IPS-15b (cell line): Measurements from ENCODE around the gene PRSS12.
A peak's percentile ranks its signal among the peaks of the same experiment; 100 is the strongest.
"Not testable (repeated sequence)": the region's sequence is repeated elsewhere in the genome, so short reads cannot be mapped to it uniquely, and the experiment has no call there.

Experiments
- H3K27me3 ChIP-seq: one replicate; pipeline ENCODE4 v1.6.1; 2013; ENCODE audit warnings: low read length; ENCODE audit not compliant: control insufficient read depth, insufficient read depth
- H3K36me3 ChIP-seq: one replicate; pipeline ENCODE4 v1.6.1; 2013; ENCODE audit warnings: low read length; ENCODE audit not compliant: control insufficient read depth, insufficient read depth
- H3K4me1 ChIP-seq: one replicate; pipeline ENCODE4 v1.6.1; 2013; ENCODE audit warnings: mild to moderate bottlenecking, low read length; ENCODE audit not compliant: control insufficient read depth, insufficient read depth
- H3K4me3 ChIP-seq: one replicate; pipeline ENCODE4 v1.5.1; 2013; ENCODE audit warnings: low read depth, low read length
- H3K9ac ChIP-seq: one replicate; pipeline ENCODE4 v1.6.1; 2013; ENCODE audit warnings: low read depth, mild to moderate bottlenecking, low read length
- H3K9me3 ChIP-seq: one replicate; pipeline ENCODE4 v1.6.1; 2013; ENCODE audit warnings: mild to moderate bottlenecking, low read length; ENCODE audit not compliant: control insufficient read depth, insufficient read depth

PRSS12 gene

DNA sequence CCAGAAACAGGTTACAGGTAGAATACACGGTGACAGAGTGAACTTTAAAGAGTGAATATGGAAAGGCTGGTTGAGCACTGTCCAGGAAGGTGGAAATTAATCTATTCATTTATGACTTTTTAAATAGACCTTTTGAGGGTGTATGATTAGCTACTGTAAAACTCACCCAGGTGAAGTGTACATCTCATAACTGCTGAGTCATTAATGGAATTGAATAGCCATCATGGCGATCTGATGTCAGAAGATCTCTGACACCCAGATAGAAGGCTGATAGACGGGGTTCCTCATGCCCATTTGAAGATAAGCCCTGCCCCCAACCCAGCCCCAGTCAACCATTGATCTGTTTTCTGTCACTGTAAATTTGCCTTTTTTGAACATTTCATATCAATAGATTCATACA lies 84.0 kb downstream of the PRSS12 start:
- Histone ChIP-seq H3K9me3 (no peaks in the 10 kb centered on the region), H3K9ac (no peak overlapping the region)

DNA sequence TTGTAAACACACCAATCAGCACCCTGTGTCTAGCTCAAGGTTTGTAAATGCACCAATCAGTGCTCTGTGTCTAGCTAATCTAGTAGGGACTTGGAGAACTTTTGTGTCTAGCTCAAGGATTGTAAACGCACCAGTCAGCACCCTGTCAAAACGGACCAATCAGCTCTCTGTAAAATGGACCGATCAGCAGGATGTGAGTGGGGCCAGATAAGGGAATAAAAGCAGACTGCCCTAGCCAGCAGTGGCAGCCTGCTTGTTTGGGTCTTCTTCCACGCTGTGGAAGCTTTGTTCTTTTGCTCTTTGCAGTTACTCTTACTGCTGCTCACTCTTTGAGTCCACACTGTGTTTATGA lies 86.7 kb downstream of the PRSS12 start:
- not testable (repeated sequence) for H3K27me3 ChIP-seq, H3K4me3 ChIP-seq, H3K9me3 ChIP-seq, H3K9ac ChIP-seq, H3K36me3 ChIP-seq, H3K4me1 ChIP-seq

More for the DNA sequence above, 84.0 kb downstream of the PRSS12 start:
- Histone ChIP-seq H3K36me3 (no peaks in the 10 kb centered on the region), H3K4me1 (no peaks in the 10 kb centered on the region), H3K4me3 (no peak overlapping the region), H3K27me3 (peaks cover 3% of the 10 kb centered on the region)

DNA sequence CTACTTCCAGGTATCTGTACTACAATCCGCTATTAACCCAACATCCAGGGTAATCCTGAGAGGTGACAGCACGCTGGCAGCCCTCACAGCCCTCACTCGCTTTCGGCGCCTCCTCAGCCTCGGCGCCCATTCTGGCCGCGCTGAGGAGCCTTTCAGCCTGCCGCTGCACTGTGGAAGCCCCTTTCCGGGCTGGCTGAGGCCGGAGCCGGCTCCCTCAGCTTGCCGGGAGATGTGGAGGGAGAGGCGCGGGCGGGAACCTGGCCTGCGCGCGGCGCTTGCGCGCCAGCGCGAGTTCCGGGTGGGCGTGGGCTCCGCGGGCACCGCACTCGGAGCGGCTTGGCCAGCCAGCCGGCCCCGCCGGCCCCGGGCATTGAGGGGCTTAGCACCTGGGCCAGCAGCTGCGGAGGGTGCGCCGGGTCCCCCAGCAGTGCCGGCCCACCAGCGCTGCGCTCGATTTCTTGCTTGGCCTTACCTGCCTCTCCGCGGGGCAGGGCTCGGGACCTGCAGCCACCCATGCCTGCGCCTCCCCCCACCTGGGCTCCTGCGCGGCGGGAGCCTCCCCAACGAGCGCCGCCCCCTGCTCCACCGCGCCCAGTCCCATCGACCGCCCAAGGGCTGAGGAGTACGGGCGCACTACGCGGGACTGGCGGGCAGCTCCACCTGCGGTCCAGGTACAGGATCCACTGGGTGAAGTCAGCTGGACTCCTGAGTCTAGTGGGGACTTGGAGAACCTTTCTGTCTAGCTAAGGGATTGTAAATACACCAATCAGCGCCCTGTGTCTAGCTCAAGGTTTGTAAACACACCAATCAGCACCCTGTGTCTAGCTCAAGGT lies 87.3 kb downstream of the PRSS12 start:
- H3K36me3 ChIP-seq, result no peaks in the 10 kb centered on the region
- H3K4me1 ChIP-seq, result no peaks in the 10 kb centered on the region
- peak overlapping the region; percentile 50 for H3K4me3 ChIP-seq
- H3K27me3 ChIP-seq, result peaks cover 3% of the 10 kb centered on the region
- H3K9me3 ChIP-seq, result no peaks in the 10 kb centered on the region
- peak overlapping the region; percentile 37 for H3K9ac ChIP-seq

DNA sequence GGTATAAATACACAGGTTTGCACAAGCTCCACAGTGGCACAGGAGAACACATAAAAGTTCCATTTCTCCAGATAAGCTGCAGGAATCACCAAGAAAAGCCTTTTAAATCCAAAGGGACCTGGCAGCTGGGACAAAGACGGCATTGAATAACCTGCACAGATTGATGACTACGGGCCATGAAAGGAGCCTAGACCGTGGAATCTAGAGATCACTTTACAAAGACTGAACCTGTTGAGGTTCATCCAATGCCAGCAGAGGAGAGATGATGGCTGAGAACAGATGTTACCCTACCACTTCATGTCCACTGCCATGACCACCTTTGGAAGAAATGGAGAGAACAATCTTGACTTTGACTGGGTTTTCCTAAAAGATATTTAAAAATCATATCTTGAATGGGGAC lies 88.7 kb downstream of the PRSS12 start:
- no peak overlapping the region for H3K9ac ChIP-seq
- no peaks in the 10 kb centered on the region for H3K36me3 ChIP-seq
- H3K4me1 ChIP-seq, result no peaks in the 10 kb centered on the region
- peaks cover 3% of the 10 kb centered on the region for H3K27me3 ChIP-seq
- no peak overlapping the region for H3K4me3 ChIP-seq
- H3K9me3 ChIP-seq, result no peaks in the 10 kb centered on the region

DNA sequence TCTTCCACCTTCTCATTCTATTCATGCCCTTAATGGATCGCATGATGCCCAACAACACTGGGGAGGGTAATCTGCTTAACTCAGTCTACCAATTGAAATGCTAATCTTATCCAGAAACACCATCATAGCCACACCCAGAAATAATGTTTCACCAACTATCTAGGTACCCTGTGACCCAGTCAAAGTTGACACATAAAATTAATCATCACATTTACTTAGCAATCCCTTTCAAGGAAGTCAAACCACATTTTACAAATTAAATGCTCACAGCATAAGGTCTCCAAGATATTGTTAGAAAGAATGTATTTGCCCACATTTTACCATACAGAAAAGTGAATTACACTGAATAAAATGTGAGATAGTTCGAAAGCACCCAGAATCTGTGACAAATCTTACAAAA lies 92.5 kb downstream of the PRSS12 start:
- H3K9me3 ChIP-seq, result no peaks in the 10 kb centered on the region
- H3K27me3 ChIP-seq, result peaks cover 3% of the 10 kb centered on the region
- no peak overlapping the region for H3K4me3 ChIP-seq
- no peaks in the 10 kb centered on the region for H3K36me3 ChIP-seq
- H3K9ac ChIP-seq, result no peak overlapping the region
- no peaks in the 10 kb centered on the region for H3K4me1 ChIP-seq

DNA sequence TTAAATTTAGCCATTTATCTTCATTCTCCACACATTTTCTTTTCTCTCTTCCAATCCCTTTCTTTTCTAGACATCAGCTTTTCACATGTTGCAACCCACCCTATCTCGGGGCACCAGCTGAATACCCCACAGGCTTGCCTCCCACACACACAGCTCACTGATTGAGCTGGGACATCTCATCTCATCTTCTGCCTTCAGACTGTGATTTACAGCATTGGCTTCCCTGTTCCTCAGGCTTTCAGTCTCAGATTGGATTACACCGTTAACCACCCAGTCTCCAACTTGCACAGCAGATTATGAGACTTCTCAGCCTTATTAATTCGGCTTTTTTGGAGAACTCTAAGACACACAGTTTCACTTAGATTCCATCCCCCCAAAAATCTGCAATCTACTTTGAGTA lies 93.7 kb downstream of the PRSS12 start:
- H3K9ac ChIP-seq, result no peak overlapping the region
- no peak overlapping the region for H3K4me3 ChIP-seq
- H3K9me3 ChIP-seq, result no peaks in the 10 kb centered on the region
- H3K36me3 ChIP-seq, result no peaks in the 10 kb centered on the region
- no peaks in the 10 kb centered on the region for H3K27me3 ChIP-seq
- no peaks in the 10 kb centered on the region for H3K4me1 ChIP-seq

DNA sequence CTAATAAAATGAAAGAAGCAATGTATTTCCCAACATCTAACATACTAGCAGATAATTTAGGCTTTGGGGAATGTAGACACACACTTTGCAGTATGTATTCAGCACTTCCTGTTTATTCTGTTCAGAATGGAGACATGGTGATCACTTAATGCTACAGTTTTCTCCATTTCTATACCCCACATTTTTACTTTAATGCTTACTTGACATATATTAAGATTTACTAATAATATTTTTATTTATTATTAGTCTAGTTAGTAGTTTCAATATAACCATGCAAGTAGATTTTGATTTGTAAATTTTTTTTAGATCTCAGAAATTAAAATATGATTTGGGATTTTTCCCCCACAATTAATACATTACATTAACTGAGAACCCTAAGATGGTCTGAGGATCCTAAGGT lies 98.4 kb downstream of the PRSS12 start:
- H3K9ac ChIP-seq, result no peak overlapping the region
- H3K36me3 ChIP-seq, result no peaks in the 10 kb centered on the region
- H3K4me1 ChIP-seq, result no peaks in the 10 kb centered on the region
- no peaks in the 10 kb centered on the region for H3K9me3 ChIP-seq
- H3K27me3 ChIP-seq, result no peaks in the 10 kb centered on the region
- H3K4me3 ChIP-seq, result no peak overlapping the region

DNA sequence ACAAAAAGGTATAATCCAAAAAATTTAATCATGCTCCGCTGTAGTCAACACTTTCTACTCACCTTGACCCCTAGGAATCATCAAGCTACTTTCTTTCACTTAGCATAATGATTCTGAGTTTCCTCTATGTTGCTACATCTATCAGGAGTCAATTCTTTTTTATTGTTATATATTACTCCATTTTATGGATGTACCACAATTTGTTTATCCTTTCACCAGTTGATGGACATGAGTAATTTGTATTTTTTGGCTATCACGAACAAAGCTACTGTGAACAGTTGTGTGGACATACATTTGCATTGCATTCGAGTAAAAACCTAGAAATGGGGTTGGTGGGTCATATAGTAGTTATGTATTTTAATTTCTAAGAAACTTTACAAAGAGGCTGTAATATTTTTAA lies 102.9 kb downstream of the PRSS12 start:
- Histone ChIP-seq H3K36me3 (no peaks in the 10 kb centered on the region), H3K9ac (no peak overlapping the region), H3K4me1 (no peaks in the 10 kb centered on the region), H3K9me3 (no peaks in the 10 kb centered on the region), H3K4me3 (no peak overlapping the region), H3K27me3 (no peaks in the 10 kb centered on the region)

DNA sequence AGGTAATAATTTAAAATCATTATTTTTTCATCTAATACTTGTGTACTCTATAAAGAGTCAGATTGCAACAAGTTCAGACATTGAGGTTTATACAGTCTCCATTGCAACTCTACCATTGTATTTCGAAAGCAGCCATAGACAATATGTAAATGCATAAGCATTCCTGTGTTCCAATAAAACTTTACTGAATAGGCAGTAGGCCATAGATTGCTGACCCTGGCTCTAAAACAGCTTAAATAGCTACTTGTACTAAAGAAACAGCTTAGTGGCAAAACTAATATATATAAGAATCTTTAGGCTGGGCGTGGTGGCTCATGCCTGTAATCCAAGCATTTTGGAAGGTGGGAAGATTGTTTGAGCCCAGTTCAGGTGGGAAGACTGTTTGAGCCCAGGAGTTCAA lies 115.3 kb downstream of the PRSS12 start:
- Histone ChIP-seq H3K9ac (no peak overlapping the region), H3K4me3 (no peak overlapping the region), H3K36me3 (no peaks in the 10 kb centered on the region), H3K27me3 (no peaks in the 10 kb centered on the region), H3K4me1 (no peaks in the 10 kb centered on the region), H3K9me3 (no peaks in the 10 kb centered on the region)

DNA sequence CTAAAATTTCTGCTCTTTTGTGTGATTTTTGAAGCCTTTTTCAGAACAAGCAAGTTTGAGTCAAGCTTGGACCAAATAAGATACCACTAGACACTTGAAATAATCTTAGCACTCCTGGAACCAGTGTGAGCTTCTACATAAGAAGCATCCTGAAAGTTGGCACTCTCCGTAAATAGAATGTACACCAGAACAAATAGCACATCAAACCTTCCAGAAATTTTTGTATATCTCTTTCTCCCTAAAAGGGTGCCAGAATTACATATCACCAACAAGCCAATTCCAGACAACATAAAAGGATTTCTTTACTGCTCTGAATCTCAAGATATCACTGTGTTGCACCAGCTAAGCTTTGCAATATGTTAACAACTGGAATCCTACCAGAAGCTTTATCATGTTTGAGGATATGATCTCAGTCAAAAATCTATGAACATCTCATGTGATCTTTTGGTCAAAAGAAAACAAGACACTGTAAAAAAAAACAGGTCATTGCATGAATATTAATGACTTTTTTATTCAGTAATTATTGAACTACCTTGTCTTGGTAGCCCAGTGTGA lies 117.2 kb downstream of the PRSS12 start:
- no peaks in the 10 kb centered on the region for H3K9me3 ChIP-seq
- no peaks in the 10 kb centered on the region for H3K36me3 ChIP-seq
- no peak overlapping the region for H3K4me3 ChIP-seq
- H3K9ac ChIP-seq, result no peak overlapping the region
- no peaks in the 10 kb centered on the region for H3K4me1 ChIP-seq
- H3K27me3 ChIP-seq, result no peaks in the 10 kb centered on the region
